SK-N-SH treated with all-trans-retinoic acid at 6 μM for 48 hours (cell line): ENCODE measurements around the gene NAIF1.

Experiments used
- ARNTL ChIP-seq: fragments of 450-650 bp; formaldehyde crosslinking; IDR thresholded peaks from 2 replicates; pipeline ENCODE4 v1.5.0; 2020; ENCODE audit warnings: low read depth, mild to moderate bottlenecking, moderate library complexity, borderline replicate concordance
- BACH2 ChIP-seq: fragments of 250-450 bp; sonication (Bioruptor Pico); IDR thresholded peaks from 2 replicates; pipeline ENCODE4 v1.9.0; 2021; ENCODE audit warnings: mild to moderate bottlenecking, borderline replicate concordance
- CSRNP3 ChIP-seq: fragments of 250-450 bp; sonication (Bioruptor Pico); IDR thresholded peaks from 2 replicates; pipeline ENCODE4 v1.5.1; 2021; ENCODE audit warnings: mild to moderate bottlenecking, moderate library complexity
- ESRRG ChIP-seq: fragments of 250-450 bp; sonication (Bioruptor Pico); IDR thresholded peaks from 2 replicates; pipeline ENCODE4 v1.6.1; 2021; ENCODE audit warnings: mild to moderate bottlenecking
- GLIS3 ChIP-seq: fragments of 250-450 bp; sonication (Bioruptor Pico); IDR thresholded peaks from 2 replicates; pipeline ENCODE4 v1.5.0; 2020; ENCODE audit warnings: mild to moderate bottlenecking, moderate library complexity
- OSR1 ChIP-seq: fragments of 250-450 bp; sonication (Bioruptor Pico); IDR thresholded peaks from 2 replicates; pipeline ENCODE4 v1.8.0; 2022; ENCODE audit warnings: moderate library complexity, mild to moderate bottlenecking, inconsistent platforms
- PATZ1 ChIP-seq: fragments of 250-450 bp; sonication (Bioruptor Pico); IDR thresholded peaks from 2 replicates; pipeline ENCODE4 v1.8.0; 2020; ENCODE audit warnings: mild to moderate bottlenecking, moderate library complexity, borderline replicate concordance
- TCF4 ChIP-seq: fragments of 250-450 bp; sonication (Bioruptor Pico); IDR thresholded peaks from 2 replicates; pipeline ENCODE4 v1.8.0; 2021; ENCODE audit warnings: mild to moderate bottlenecking, moderate library complexity, borderline replicate concordance
- ZFP3 ChIP-seq: fragments of 250-450 bp; sonication (Bioruptor Pico); IDR thresholded peaks from 2 replicates; pipeline ENCODE4 v1.5.0; 2020; ENCODE audit warnings: mild to moderate bottlenecking, moderate library complexity
- ZFP30 ChIP-seq: fragments of 450-650 bp; formaldehyde crosslinking; IDR thresholded peaks from 2 replicates; pipeline ENCODE4 v1.5.0; 2022; ENCODE audit warnings: mild to moderate bottlenecking, moderate library complexity
- TF ChIP-seq, protein P1 (sequence below): fragments of 250-450 bp; sonication (Bioruptor Pico); IDR thresholded peaks from 2 replicates; pipeline ENCODE4 v1.8.0; 2021; ENCODE audit warnings: low read depth, mild to moderate bottlenecking, moderate library complexity, borderline replicate concordance
- TF ChIP-seq, protein P2 (sequence below): fragments of 250-450 bp; sonication (Bioruptor Pico); IDR thresholded peaks from 2 replicates; pipeline ENCODE4 v1.5.1; 2020; ENCODE audit warnings: low read depth, mild to moderate bottlenecking, moderate library complexity

- TF ChIP-seq ZFP30 (CRISPR knock-in tag) (no peak), ZFP3 (CRISPR knock-in tag) (no peak), ARNTL (CRISPR knock-in tag) (no peak), ESRRG (CRISPR knock-in tag) (no peak), BACH2 (CRISPR knock-in tag) (no peak), TCF4 (CRISPR knock-in tag) (no peak), CSRNP3 (CRISPR knock-in tag) (no peak), PATZ1 (CRISPR knock-in tag) (no peak), OSR1 (CRISPR knock-in tag) (no peak), GLIS3 (CRISPR knock-in tag) (no peak)
- TF ChIP-seq, protein P1, sequence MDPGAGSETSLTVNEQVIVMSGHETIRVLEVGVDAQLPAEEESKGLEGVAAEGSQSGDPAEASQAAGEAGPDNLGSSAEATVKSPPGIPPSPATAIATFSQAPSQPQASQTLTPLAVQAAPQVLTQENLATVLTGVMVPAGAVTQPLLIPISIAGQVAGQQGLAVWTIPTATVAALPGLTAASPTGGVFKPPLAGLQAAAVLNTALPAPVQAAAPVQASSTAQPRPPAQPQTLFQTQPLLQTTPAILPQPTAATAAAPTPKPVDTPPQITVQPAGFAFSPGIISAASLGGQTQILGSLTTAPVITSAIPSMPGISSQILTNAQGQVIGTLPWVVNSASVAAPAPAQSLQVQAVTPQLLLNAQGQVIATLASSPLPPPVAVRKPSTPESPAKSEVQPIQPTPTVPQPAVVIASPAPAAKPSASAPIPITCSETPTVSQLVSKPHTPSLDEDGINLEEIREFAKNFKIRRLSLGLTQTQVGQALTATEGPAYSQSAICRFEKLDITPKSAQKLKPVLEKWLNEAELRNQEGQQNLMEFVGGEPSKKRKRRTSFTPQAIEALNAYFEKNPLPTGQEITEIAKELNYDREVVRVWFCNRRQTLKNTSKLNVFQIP (CRISPR knock-in tag), result no peak
- TF ChIP-seq, protein P2, sequence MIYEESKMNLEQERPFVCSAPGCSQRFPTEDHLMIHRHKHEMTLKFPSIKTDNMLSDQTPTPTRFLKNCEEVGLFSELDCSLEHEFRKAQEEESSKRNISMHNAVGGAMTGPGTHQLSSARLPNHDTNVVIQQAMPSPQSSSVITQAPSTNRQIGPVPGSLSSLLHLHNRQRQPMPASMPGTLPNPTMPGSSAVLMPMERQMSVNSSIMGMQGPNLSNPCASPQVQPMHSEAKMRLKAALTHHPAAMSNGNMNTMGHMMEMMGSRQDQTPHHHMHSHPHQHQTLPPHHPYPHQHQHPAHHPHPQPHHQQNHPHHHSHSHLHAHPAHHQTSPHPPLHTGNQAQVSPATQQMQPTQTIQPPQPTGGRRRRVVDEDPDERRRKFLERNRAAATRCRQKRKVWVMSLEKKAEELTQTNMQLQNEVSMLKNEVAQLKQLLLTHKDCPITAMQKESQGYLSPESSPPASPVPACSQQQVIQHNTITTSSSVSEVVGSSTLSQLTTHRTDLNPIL (CRISPR knock-in tag), result no peak
These were observed 4.8 kb downstream of the NAIF1 start for GRCh38 chr9:128062279-128062678.
